PC-9 (cell line): ENCODE measurements around the gene ERBB2.

Source experiments
- CTCF ChIP-seq: fragments of 200-600 bp; sonication (generic); conservative IDR thresholded peaks from 2 replicates; pipeline ENCODE4 v1.6.1; 2017; ENCODE audit warnings: mixed run types, antibody characterized with exemption, mild to moderate bottlenecking, moderate library complexity
- EZH2 ChIP-seq: fragments of 200-600 bp; sonication (generic); IDR thresholded peaks from 2 replicates; pipeline ENCODE4 v1.8.0; 2017; ENCODE audit warnings: antibody characterized with exemption, low read depth

GRCh38 chr17:39757931-39758873 is 58.3 kb downstream of the ERBB2 start:
- no peak for TF ChIP-seq CTCF
- no peak for TF ChIP-seq EZH2
